ENCODE results near the gene KCTD17.

GRCh38 chr22:37062702-37063381 is 11.3 kb downstream of the KCTD17 start:
- no peak for TF ChIP-seq CTCF (IDR thresholded peaks at IDR 0.05)
- TF ChIP-seq MAFK (IDR thresholded peaks at IDR 0.05; ENCODE audit: partially characterized antibody): no peak
- no peak for TF ChIP-seq HMGXB4 (CRISPR knock-in tag; IDR thresholded peaks at IDR 0.05; ENCODE audit: borderline replicate concordance)
- no peak for TF ChIP-seq RAD21 (conservative IDR thresholded peaks at IDR 0.05 in 1 of 2, IDR thresholded peaks at IDR 0.05 in 1 of 2)

Measured in A549 (cell line).